GM12878 (cell line): ENCODE data around the gene SESN3. TPM values are rescaled to one million over a fixed set of nuclear protein-coding genes. Genes with fewer than 3 reads are reported as not detected.

Experiments used
- ATAC-seq: fragments of 200-7000 bp; cut with Tn5 transposase; 3 replicates; pipeline ENCODE4 v1.9.1; 2020; ENCODE audit warnings: mild to moderate bottlenecking, moderate library complexity
- BruUV-seq: library from RNA; stranded (reverse); fragments of 400-500 nt; replicated peaks from 2 replicates; lab custom pipeline; 2021; lab: Mats Ljungman, UMichigan
- CTCF ChIA-PET: fragments of 300-600 bp; sonication (Branson Sonifier 250); formaldehyde crosslinking; extraction: SDS; loops from one replicate; lab custom pipeline; 2021; ENCODE audit warnings: inconsistent platforms; lab: Yijun Ruan, JAX
- POLR2A ChIA-PET: fragments of 350-600 bp; formaldehyde crosslinking; extraction: SDS; loops from one replicate; lab custom pipeline; 2021; ENCODE audit warnings: inconsistent platforms; lab: Charles Lee
- RAD21 ChIA-PET: fragments of 300-600 bp; sonication (Branson Sonifier 250); formaldehyde crosslinking; loops from one replicate; lab custom pipeline; 2023; ENCODE audit warnings: antibody characterized with exemption; ENCODE audit not compliant: unreplicated experiment; lab: Charles Lee
- SMC1A ChIA-PET: fragments of 300-600 bp; sonication (Branson Sonifier 250); formaldehyde crosslinking; loops from one replicate; lab custom pipeline; 2023; ENCODE audit not compliant: unreplicated experiment, uncharacterized antibody; lab: Charles Lee
- DNase-seq: peaks from one replicate; pipeline ENCODE4 v3.0.0-alpha.2; 2011; ENCODE audit warnings: low read depth, low spot score
- FAIRE-seq: peaks from 3 replicates; lab custom pipeline; 2011; peaks lifted over from hg19 to GRCh38; lab: Jason Lieb, UNC
- H2AFZ ChIP-seq: 2 replicates; pipeline ENCODE4 v1.6.0; 2011; ENCODE audit warnings: low read depth, low read length, control low read depth; ENCODE audit not compliant: control insufficient read depth
- H3K27ac ChIP-seq: 2 replicates; pipeline ENCODE4 v1.5.1; 2011; ENCODE audit warnings: control low read depth; ENCODE audit not compliant: control insufficient read depth, insufficient read depth
- H3K27me3 ChIP-seq, 2 experiments: replicated peaks in 1 of 2; 2 replicates each; pipeline versions ENCODE4 v1.6.0 to v1.6.1; 2011; ENCODE audit warnings: low read length in 1 of 2; ENCODE audit not compliant: control insufficient read depth in 2 of 2, insufficient read depth in 2 of 2
- H3K36me3 ChIP-seq, 2 experiments: 2 replicates each; pipeline ENCODE4 v1.5.1; 2011; ENCODE audit warnings: low read length in 1 of 2; ENCODE audit not compliant: control insufficient read depth in 2 of 2, insufficient read depth in 2 of 2
- H3K4me1 ChIP-seq: 2 replicates; pipeline ENCODE4 v1.6.1; 2011; ENCODE audit warnings: mild to moderate bottlenecking, low read length, moderate library complexity, mixed read lengths; ENCODE audit not compliant: control insufficient read depth, insufficient read depth
- H3K4me2 ChIP-seq: 2 replicates; pipeline ENCODE4 v1.6.0; 2011; ENCODE audit warnings: control low read depth; ENCODE audit not compliant: control insufficient read depth, insufficient read depth
- H3K4me3 ChIP-seq: fragments of 200-600 bp; sonication (generic); 2 replicates; pipeline ENCODE4 v1.5.1; 2016
- H3K79me2 ChIP-seq: 2 replicates; pipeline ENCODE4 v1.6.0; 2011; ENCODE audit warnings: low read length; ENCODE audit not compliant: control insufficient read depth, insufficient read depth
- H3K9ac ChIP-seq: 2 replicates; pipeline ENCODE4 v1.8.0; 2011; ENCODE audit warnings: low read length, control low read depth, mixed read lengths; ENCODE audit not compliant: control insufficient read depth, insufficient read depth
- H3K9me3 ChIP-seq: replicated peaks from 3 replicates; pipeline ENCODE4 v1.5.1; 2011; ENCODE audit warnings: mild to moderate bottlenecking, low read length; ENCODE audit not compliant: control insufficient read depth, insufficient read depth
- H4K20me1 ChIP-seq: 2 replicates; pipeline ENCODE4 v1.6.0; 2011; ENCODE audit not compliant: control insufficient read depth, insufficient read depth
- ASH2L ChIP-seq: fragments of 300-600, 200-600 bp; sonication (generic); IDR thresholded peaks from 2 replicates; pipeline ENCODE4 v1.6.1; 2017; ENCODE audit warnings: low read depth, mild to moderate bottlenecking, borderline replicate concordance
- DPF2 ChIP-seq: fragments of 450-650 bp; IDR thresholded peaks from 2 replicates; pipeline ENCODE4 v1.6.1; 2017; ENCODE audit warnings: mild to moderate bottlenecking
- E4F1 ChIP-seq: fragments of 450-650 bp; IDR thresholded peaks from 2 replicates; pipeline ENCODE4 v1.6.1; 2018; ENCODE audit warnings: borderline replicate concordance, mild to moderate bottlenecking; ENCODE audit not compliant: partially characterized antibody
- KAT2A ChIP-seq: conservative IDR thresholded peaks from 2 replicates; pipeline ENCODE4 v1.6.1; 2011; ENCODE audit warnings: low read depth, low read length; ENCODE audit not compliant: control insufficient read depth
- RFX5 ChIP-seq: IDR thresholded peaks from 2 replicates; pipeline ENCODE4 v1.6.1; 2011; ENCODE audit warnings: low read depth, low read length, improper control_type of control experiment
- SUZ12 ChIP-seq: fragments of 200-600 bp; sonication (generic); IDR thresholded peaks from one replicate; pipeline ENCODE4 v1.6.1; 2018; ENCODE audit warnings: antibody characterized with exemption, mild to moderate bottlenecking; ENCODE audit not compliant: unreplicated experiment
- WGBS: methylation state at CpG from one replicate; pipeline ENCODE4 v1.1.6; 2016; ENCODE audit warnings: low lambda C conversion rate; ENCODE audit not compliant: insufficient replicate concordance, insufficient coverage; ENCODE audit errors: missing lambda C conversion rate; 5-methylcytosine and 5-hydroxymethylcytosine counted together
- in situ Hi-C: fragments of 300-500 bp; cut with MboI; formaldehyde crosslinking; loops from 9 replicates; pipeline ENCODE4 v1.14.3; 2018; ENCODE audit warnings: mixed read lengths
- intact Hi-C: fragments of 100-400 bp; cut with micrococcal nuclease; formaldehyde crosslinking; loops from one replicate; pipeline ENCODE4 v1.14.2; 2022; ENCODE audit not compliant: unreplicated experiment
- polyA plus RNA-seq, 11 experiments: library from polyadenylated mRNA; depleted of rRNA in 4 of 11; unstranded in 6 of 11; stranded (reverse) in 5 of 11; fragments of >200 nt; fragmentation: Nextera tagmentation in 4 of 11; fragmentation: Illumina TruSeq in 1 of 11; extraction: Ambion mirVana in 4 of 11; extraction: Trizol in 1 of 11; gene quantifications; 1 replicate in 1 of 11; 2 replicates in 10 of 11; pipeline versions ENCODE4 v1.2.1 to v1.2.3, GENCODE V29; 2011 to 2016; ENCODE audit warnings: inconsistent platforms in 2 of 11, missing spikeins in 2 of 11, low read depth in 1 of 11
- total RNA-seq, 4 experiments: library from RNA; depleted of rRNA in 3 of 4; stranded (reverse); fragments of >200 nt in 3 of 4; fragmentation: Illumina TruSeq in 1 of 4; extraction: Trizol in 1 of 4; gene quantifications; 2 replicates each; pipeline versions ENCODE4 v1.2.1 to v1.2.3, GENCODE V29; 2013 to 2021

Gene SESN3
- total and polyA plus RNA-seq, 10 of the 15 experiments (the other 5 are each of a cell fraction or from before 2014, with no cell fraction given): 0.64 to 6.7 (median 3.0) TPM

- SMC1A ChIA-PET: interaction anchor here (0.5 to 8.3 kb wide), 6 partner anchors 13 to 519 kb away, joined by 3 to 170 read pairs (median 4); partner anchors contain the start of gene SRSF8
- Histone ChIP-seq H3K4me3 (no peak overlapping the region), H3K79me2 (no peaks in the 10 kb centered on the region), H3K9ac (no peak overlapping the region), H4K20me1 (no peaks in the 10 kb centered on the region), H3K36me3 (no peaks in the 10 kb centered on the region), H3K4me1 (no peaks in the 10 kb centered on the region), H3K27me3 (0 out of 4 replicates have a peak, but pooled peaks cover 0 to 2% of the 10 kb centered on the region in 2 experiments), H3K4me2 (no peak overlapping the region), H2AFZ (no peak overlapping the region), H3K27ac (no peak overlapping the region), H3K9me3 (no peaks in the 10 kb centered on the region)
- FAIRE-seq (no peak), DNase-seq (no peak), ATAC-seq (no peak)
- TF ChIP-seq DPF2 (no peak), KAT2A (no peak), ASH2L (no peak), SUZ12 (no peak), RFX5 (no peak), E4F1 (no peak)
- no TSS peak for BruUV-seq
- RAD21 ChIA-PET: interaction anchor here (1.3 to 8.0 kb wide), 4 partner anchors 11 to 169 kb away, joined by 3 to 110 read pairs (median 4); partner anchors contain the start of genes CWC15, ENDOD1, KDM4D and SRSF8
- POLR2A ChIA-PET: no interaction called here
- WGBS: 0% methylated on average over 2 of the region's 2 CpGs
- CTCF ChIA-PET: interaction anchor here (1.2 to 24.1 kb wide), 4 partner anchors 8 to 635 kb away, joined by 3 to 459 read pairs (median 4); partner anchors contain the start of gene SRSF8
- intact Hi-C loops (no loop called here), in situ Hi-C loops (no loop called here)
Measured at GRCh38 chr11:95142431-95142830, 88.6 kb downstream of the SESN3 start.
